ENCODE measurements around the gene CCND1. TPM values are rescaled to one million over a fixed set of nuclear protein-coding genes. Genes with fewer than 3 reads are reported as not detected.

CCND1 gene
- 10 to 100 TPM in 2 of 4 donors, 1 to 10 TPM in 2; 6.2 to 53.8 (median 15.6) TPM for polyA plus RNA-seq
- long read RNA-seq, donor 1, full-length matches to known transcripts = 19 of 19 reads
- long read RNA-seq, donor 1, partial matches to known transcripts = 0 of 19 reads
- long read RNA-seq, donor 1, other reads (novel, unspliced or antisense) = 0 of 19 reads
- long read RNA-seq, donor 2, full-length matches to known transcripts = 5 of 5 reads
- long read RNA-seq, donor 2, partial matches to known transcripts = 0 of 5 reads
- long read RNA-seq, donor 2, other reads (novel, unspliced or antisense) = 0 of 5 reads
- long read RNA-seq, donor 3, full-length matches to known transcripts = 20 of 25 reads
- long read RNA-seq, donor 3, partial matches to known transcripts = 5 of 25 reads
- long read RNA-seq, donor 3, other reads (novel, unspliced or antisense) = 0 of 25 reads
- long read RNA-seq, donor 4 = 0 reads
- long read RNA-seq, donor 5, full-length matches to known transcripts = 5 of 5 reads
- long read RNA-seq, donor 5, partial matches to known transcripts = 0 of 5 reads
- long read RNA-seq, donor 5, other reads (novel, unspliced or antisense) = 0 of 5 reads
- long read RNA-seq, donor 6, full-length matches to known transcripts = 7 of 7 reads
- long read RNA-seq, donor 6, partial matches to known transcripts = 0 of 7 reads
- long read RNA-seq, donor 6, other reads (novel, unspliced or antisense) = 0 of 7 reads
- long read RNA-seq, donor 7 = 0 reads
- long read RNA-seq, donor 8, full-length matches to known transcripts = 2 of 28 reads
- long read RNA-seq, donor 8, partial matches to known transcripts = 26 of 28 reads
- long read RNA-seq, donor 8, other reads (novel, unspliced or antisense) = 0 of 28 reads
- long read RNA-seq, donor 9, full-length matches to known transcripts = 6 of 6 reads
- long read RNA-seq, donor 9, partial matches to known transcripts = 0 of 6 reads
- long read RNA-seq, donor 9, other reads (novel, unspliced or antisense) = 0 of 6 reads
- long read RNA-seq, donor 10, full-length matches to known transcripts = 11 of 11 reads
- long read RNA-seq, donor 10, partial matches to known transcripts = 0 of 11 reads
- long read RNA-seq, donor 10, other reads (novel, unspliced or antisense) = 0 of 11 reads

DNA sequence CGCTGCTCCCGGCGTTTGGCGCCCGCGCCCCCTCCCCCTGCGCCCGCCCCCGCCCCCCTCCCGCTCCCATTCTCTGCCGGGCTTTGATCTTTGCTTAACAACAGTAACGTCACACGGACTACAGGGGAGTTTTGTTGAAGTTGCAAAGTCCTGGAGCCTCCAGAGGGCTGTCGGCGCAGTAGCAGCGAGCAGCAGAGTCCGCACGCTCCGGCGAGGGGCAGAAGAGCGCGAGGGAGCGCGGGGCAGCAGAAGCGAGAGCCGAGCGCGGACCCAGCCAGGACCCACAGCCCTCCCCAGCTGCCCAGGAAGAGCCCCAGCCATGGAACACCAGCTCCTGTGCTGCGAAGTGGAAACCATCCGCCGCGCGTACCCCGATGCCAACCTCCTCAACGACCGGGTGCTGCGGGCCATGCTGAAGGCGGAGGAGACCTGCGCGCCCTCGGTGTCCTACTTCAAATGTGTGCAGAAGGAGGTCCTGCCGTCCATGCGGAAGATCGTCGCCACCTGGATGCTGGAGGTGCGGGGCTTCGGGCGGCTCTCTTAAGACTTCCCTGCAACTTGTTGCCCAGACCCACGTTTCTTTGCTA, at the start of gene CCND1:
TSS of gene CCND1 (plus strand) at position 162 of the 587 bp plus-strand sequence. CDS start at position 320, 158 bp downstream.
- Histone ChIP-seq H3K27ac (ENCODE audit: low read depth in 1 of 3, low read length in 2 of 3) (peak within 1 kb of the TSS; percentile 69 to 93 (median 80)), H3K36me3 (ENCODE audit: control insufficient read depth in 3 of 3, insufficient read depth in 2 of 3, low read depth in 1 of 3, low read length in 3 of 3) (peaks cover 0 to 28% (median 2%) of the 10 kb centered on the region in 3 donors), H3K27me3 (ENCODE audit: control insufficient read depth in 3 of 3, insufficient read depth in 3 of 3, low read length in 3 of 3) (peaks cover 2 to 20% (median 13%) of the 10 kb centered on the region in 3 donors), H3K9me3 (ENCODE audit: control insufficient read depth in 2 of 2, insufficient read depth in 1 of 2, low read depth in 1 of 2, low read length in 1 of 2) (no peaks in the 10 kb centered on the region), H3K4me3 (ENCODE audit: low read depth in 1 of 3, low read length in 3 of 3) (peak within 1 kb of the TSS; percentile 81 to 98 (median 88)), H3K4me1 (ENCODE audit: control insufficient read depth in 3 of 3, insufficient read depth in 2 of 3, low read depth in 1 of 3, low read length in 2 of 3) (peaks cover 3 to 58% (median 16%) of the 10 kb centered on the region in 3 donors)
- DNase-seq (peak; percentile 85 to 91), FAIRE-seq (no peak)
- 0 to 1% (median 0%) methylated on average over 40 to 48 of the region's 49 CpGs for WGBS, 3 donors

- no peaks in the 10 kb centered on the region for H3K27me3 ChIP-seq (ENCODE audit: control insufficient read depth in 3 of 3, insufficient read depth in 3 of 3, low read length in 3 of 3)
- 91 to 94% (median 94%) methylated on average over 31 of the region's 31 CpGs for WGBS, 3 donors
- H3K4me3 ChIP-seq (ENCODE audit: low read depth in 1 of 3, low read length in 3 of 3) = no peak overlapping the region
- no peak for DNase-seq
- H3K4me1 ChIP-seq (ENCODE audit: control insufficient read depth in 3 of 3, insufficient read depth in 2 of 3, low read depth in 1 of 3, low read length in 2 of 3) = no peaks in the 10 kb centered on the region
- H3K36me3 ChIP-seq (ENCODE audit: control insufficient read depth in 3 of 3, insufficient read depth in 2 of 3, low read depth in 1 of 3, low read length in 3 of 3) = no peaks in the 10 kb centered on the region
- FAIRE-seq = no peak
- H3K9me3 ChIP-seq (ENCODE audit: control insufficient read depth in 2 of 2, insufficient read depth in 1 of 2, low read depth in 1 of 2, low read length in 1 of 2) = peaks cover 0 to 6% of the 10 kb centered on the region in 2 donors
- H3K27ac ChIP-seq (ENCODE audit: low read depth in 1 of 3, low read length in 2 of 3) = no peak overlapping the region
These were observed 47.8 kb upstream of the CCND1 start for GRCh38 chr11:69592986-69593650.

GRCh38 chr11:69593851-69594250, 47.1 kb upstream of the CCND1 start:
- H3K9me3 ChIP-seq (ENCODE audit: control insufficient read depth in 2 of 2, insufficient read depth in 1 of 2, low read depth in 1 of 2, low read length in 1 of 2) = peaks cover 0 to 14% of the 10 kb centered on the region in 2 donors
- H3K27me3 ChIP-seq (ENCODE audit: control insufficient read depth in 3 of 3, insufficient read depth in 3 of 3, low read length in 3 of 3) = no peaks in the 10 kb centered on the region
- no peaks in the 10 kb centered on the region for H3K4me1 ChIP-seq (ENCODE audit: control insufficient read depth in 3 of 3, insufficient read depth in 2 of 3, low read depth in 1 of 3, low read length in 2 of 3)
- H3K4me3 ChIP-seq (ENCODE audit: low read depth in 1 of 3, low read length in 3 of 3) = no peak overlapping the region
- DNase-seq = no peak
- WGBS, 3 donors = 80 to 86% (median 82%) methylated on average over 6 of the region's 6 CpGs
- no peaks in the 10 kb centered on the region for H3K36me3 ChIP-seq (ENCODE audit: control insufficient read depth in 3 of 3, insufficient read depth in 2 of 3, low read depth in 1 of 3, low read length in 3 of 3)
- no peak for FAIRE-seq
- H3K27ac ChIP-seq (ENCODE audit: low read depth in 1 of 3, low read length in 2 of 3) = no peak overlapping the region

GRCh38 chr11:69594481-69594880, 46.5 kb upstream of the CCND1 start:
- peaks cover 0 to 14% of the 10 kb centered on the region in 2 donors for H3K9me3 ChIP-seq (ENCODE audit: control insufficient read depth in 2 of 2, insufficient read depth in 1 of 2, low read depth in 1 of 2, low read length in 1 of 2)
- no peak overlapping the region for H3K4me3 ChIP-seq (ENCODE audit: low read depth in 1 of 3, low read length in 3 of 3)
- no peak overlapping the region for H3K27ac ChIP-seq (ENCODE audit: low read depth in 1 of 3, low read length in 2 of 3)
- DNase-seq = no peak
- FAIRE-seq = no peak
- no peaks in the 10 kb centered on the region for H3K36me3 ChIP-seq (ENCODE audit: control insufficient read depth in 3 of 3, insufficient read depth in 2 of 3, low read depth in 1 of 3, low read length in 3 of 3)
- no peaks in the 10 kb centered on the region for H3K27me3 ChIP-seq (ENCODE audit: control insufficient read depth in 3 of 3, insufficient read depth in 3 of 3, low read length in 3 of 3)
- H3K4me1 ChIP-seq (ENCODE audit: control insufficient read depth in 3 of 3, insufficient read depth in 2 of 3, low read depth in 1 of 3, low read length in 2 of 3) = no peaks in the 10 kb centered on the region
- 80 to 88% (median 84%) methylated on average over 11 of the region's 11 CpGs for WGBS, 3 donors

DNA sequence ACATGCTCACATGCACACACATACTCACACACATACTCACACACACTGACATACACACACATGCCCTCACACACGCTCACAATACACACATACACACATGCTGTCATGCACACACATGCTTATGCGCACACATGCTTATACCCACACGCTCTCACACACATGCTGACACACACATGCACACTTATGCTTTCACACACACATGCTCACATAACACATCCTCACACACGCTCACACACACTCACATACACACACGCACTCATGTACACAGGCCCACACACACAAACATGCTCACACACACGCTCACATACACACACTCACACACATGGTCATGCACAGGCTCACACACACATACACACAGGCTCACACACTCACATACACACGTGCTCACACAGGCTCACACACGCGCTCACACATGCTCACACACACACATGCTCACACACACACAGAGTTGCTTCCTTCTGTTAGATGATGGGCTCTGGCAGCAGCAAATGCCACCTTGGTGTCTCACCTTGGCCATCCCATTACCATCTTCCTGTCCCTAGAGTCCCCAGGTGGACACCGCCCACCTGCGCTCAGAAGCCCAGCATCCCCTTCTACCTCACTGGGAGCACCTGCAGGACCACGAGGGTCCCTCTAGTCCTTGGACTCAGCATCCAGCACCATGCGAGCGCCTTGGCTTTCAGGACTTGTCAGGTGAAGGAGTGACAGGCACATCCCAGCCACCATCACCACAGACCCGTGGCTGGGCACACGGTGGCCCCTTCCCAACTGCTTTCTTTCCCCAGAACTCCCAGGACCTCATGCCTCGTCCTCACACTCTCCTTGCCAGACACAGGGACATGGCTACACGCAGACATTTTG, 44.9 kb upstream of the CCND1 start:
- no peaks in the 10 kb centered on the region for H3K27me3 ChIP-seq (ENCODE audit: control insufficient read depth in 3 of 3, insufficient read depth in 3 of 3, low read length in 3 of 3)
- no peak for FAIRE-seq
- H3K4me1 ChIP-seq (ENCODE audit: control insufficient read depth in 3 of 3, insufficient read depth in 2 of 3, low read depth in 1 of 3, low read length in 2 of 3) = no peaks in the 10 kb centered on the region
- H3K9me3 ChIP-seq (ENCODE audit: control insufficient read depth in 2 of 2, insufficient read depth in 1 of 2, low read depth in 1 of 2, low read length in 1 of 2) = peaks cover 0 to 14% of the 10 kb centered on the region in 2 donors
- no peak overlapping the region for H3K27ac ChIP-seq (ENCODE audit: low read depth in 1 of 3, low read length in 2 of 3)
- H3K4me3 ChIP-seq (ENCODE audit: low read depth in 1 of 3, low read length in 3 of 3) = no peak overlapping the region
- 67 to 76% (median 72%) methylated on average over 18 of the region's 18 CpGs for WGBS, 3 donors
- H3K36me3 ChIP-seq (ENCODE audit: control insufficient read depth in 3 of 3, insufficient read depth in 2 of 3, low read depth in 1 of 3, low read length in 3 of 3) = no peaks in the 10 kb centered on the region
- no peak for DNase-seq

GRCh38 chr11:69598147-69598546, 42.8 kb upstream of the CCND1 start:
- H3K27ac ChIP-seq (ENCODE audit: low read depth in 1 of 3, low read length in 2 of 3) = no peak overlapping the region
- DNase-seq (peak in 1 of 2 donors; percentile 9), FAIRE-seq (no peak)
- peaks cover 0 to 9% of the 10 kb centered on the region in 2 donors for H3K9me3 ChIP-seq (ENCODE audit: control insufficient read depth in 2 of 2, insufficient read depth in 1 of 2, low read depth in 1 of 2, low read length in 1 of 2)
- no peaks in the 10 kb centered on the region for H3K4me1 ChIP-seq (ENCODE audit: control insufficient read depth in 3 of 3, insufficient read depth in 2 of 3, low read depth in 1 of 3, low read length in 2 of 3)
- no peak overlapping the region for H3K4me3 ChIP-seq (ENCODE audit: low read depth in 1 of 3, low read length in 3 of 3)
- WGBS, 3 donors = 62 to 64% (median 64%) methylated on average over 5 of the region's 5 CpGs
- H3K27me3 ChIP-seq (ENCODE audit: control insufficient read depth in 3 of 3, insufficient read depth in 3 of 3, low read length in 3 of 3) = no peaks in the 10 kb centered on the region
- H3K36me3 ChIP-seq (ENCODE audit: control insufficient read depth in 3 of 3, insufficient read depth in 2 of 3, low read depth in 1 of 3, low read length in 3 of 3) = no peaks in the 10 kb centered on the region

- no peak overlapping the region for H3K27ac ChIP-seq (ENCODE audit: low read depth in 1 of 3, low read length in 2 of 3)
- no peaks in the 10 kb centered on the region for H3K27me3 ChIP-seq (ENCODE audit: control insufficient read depth in 3 of 3, insufficient read depth in 3 of 3, low read length in 3 of 3)
- 81 to 88% (median 86%) methylated on average over 11 of the region's 11 CpGs for WGBS, 3 donors
- H3K9me3 ChIP-seq (ENCODE audit: control insufficient read depth in 2 of 2, insufficient read depth in 1 of 2, low read depth in 1 of 2, low read length in 1 of 2) = peaks cover 0 to 9% of the 10 kb centered on the region in 2 donors
- no peaks in the 10 kb centered on the region for H3K36me3 ChIP-seq (ENCODE audit: control insufficient read depth in 3 of 3, insufficient read depth in 2 of 3, low read depth in 1 of 3, low read length in 3 of 3)
- FAIRE-seq = no peak
- DNase-seq = no peak
- no peaks in the 10 kb centered on the region for H3K4me1 ChIP-seq (ENCODE audit: control insufficient read depth in 3 of 3, insufficient read depth in 2 of 3, low read depth in 1 of 3, low read length in 2 of 3)
- H3K4me3 ChIP-seq (ENCODE audit: low read depth in 1 of 3, low read length in 3 of 3) = no peak overlapping the region
These were observed 41.5 kb upstream of the CCND1 start for GRCh38 chr11:69599502-69599901.

Measured in small intestine (tissue), 16 donors.